Aortic smooth muscle cell (primary cell): Measurements from ENCODE around the gene GYPB. TPM values are rescaled to one million over a fixed set of nuclear protein-coding genes. Genes with fewer than 3 reads are reported as not detected.

Source experiments
- total RNA-seq: library from RNA; depleted of rRNA; stranded (reverse); fragments of >200 nt; gene quantifications from 2 replicates; pipeline ENCODE4 v1.2.3, GENCODE V29; 2014

GYPB gene
- total RNA-seq: not detected in 2 replicates

DNA sequence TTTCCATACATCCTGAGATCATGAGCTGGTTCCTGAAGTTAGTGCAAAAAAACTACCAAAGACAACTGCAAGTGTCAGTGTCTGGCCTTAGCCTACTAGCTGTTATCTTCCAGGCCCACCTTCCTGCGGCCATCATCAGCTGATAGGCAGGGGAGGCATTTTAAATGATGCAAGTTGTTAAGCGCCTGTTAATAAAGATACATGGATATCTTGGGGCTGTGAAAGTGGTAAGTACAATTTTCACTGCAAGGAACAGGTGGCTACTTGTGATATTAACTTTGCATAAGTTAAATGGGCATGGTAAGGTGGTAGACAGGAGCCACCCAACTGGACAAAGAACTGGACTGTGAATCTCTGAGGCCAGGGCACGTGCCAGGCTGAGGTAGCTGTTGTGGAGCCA, at the start of gene GYPB:
GYPB (minus strand) TSS at position 104 of the 400 bp plus-strand sequence; CDS start at position 11, 93 bp downstream.

Other genes starting within 250 kb of the GYPB start
- 3.6 and 4.8 TPM in 2 replicates for gene GYPE, start 113.8 kb downstream of the GYPB start, total RNA-seq
- gene GYPA, start 121.3 kb upstream of the GYPB start, total RNA-seq: not detected in 2 replicates